Measurements from ENCODE around the gene PARN. TPM values are rescaled to one million over a fixed set of nuclear protein-coding genes. Genes with fewer than 3 reads are reported as not detected.

PARN gene
- total and polyA plus RNA-seq, 2 of the 8 experiments (the other 6 are each of a cell fraction or from before 2014, with no cell fraction given), result 24.5 to 44.6 TPM

GRCh38 chr16:14502256-14502875 is 127.7 kb downstream of the PARN start (continued):
- TF ChIP-seq HDAC2 (IDR thresholded peaks at IDR 0.05; ENCODE audit: borderline replicate concordance in 1 of 2, low read depth in 2 of 2, low read length in 2 of 2), result no peak
- TF ChIP-seq GTF2F1 (IDR thresholded peaks at IDR 0.05; ENCODE audit: borderline replicate concordance, low read depth, low read length), result no peak
